IPS DF 19.7 (cell line): ENCODE data around the gene ZNF260.
A peak's percentile ranks its signal among the peaks of the same experiment; 100 is the strongest.

Experiments
- DNase-seq: peaks from one replicate; pipeline ENCODE4 v3.0.0-alpha.2; 2013; ENCODE audit warnings: low read depth, low spot score

The ZNF260 gene

DNA sequence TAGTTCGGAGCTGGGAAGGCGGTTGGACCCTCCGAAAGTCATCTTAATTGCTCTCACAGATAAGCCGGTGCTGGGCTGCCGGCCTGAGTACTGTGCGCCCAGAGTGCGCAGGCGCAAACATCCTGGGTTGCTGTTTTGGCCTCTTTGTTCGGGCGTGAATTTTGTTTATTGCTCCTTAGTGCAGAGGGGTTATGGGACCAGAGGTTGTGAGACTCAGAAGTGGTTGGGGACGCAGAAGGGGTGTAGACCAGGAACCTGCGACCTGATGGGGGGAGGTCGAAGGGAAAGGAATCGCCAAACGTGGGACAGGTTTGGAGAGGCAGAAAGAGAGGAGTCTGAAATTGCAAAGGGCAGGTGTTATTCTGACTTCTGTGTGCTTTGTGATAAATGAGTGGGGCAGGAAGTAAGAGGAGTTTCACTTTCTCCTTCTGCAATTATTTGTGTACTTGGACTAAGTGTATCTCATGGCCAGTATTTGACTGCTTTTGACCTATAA is 38.1 kb downstream of the ZNF260 start:
- peak; percentile 95 for DNase-seq

DNA sequence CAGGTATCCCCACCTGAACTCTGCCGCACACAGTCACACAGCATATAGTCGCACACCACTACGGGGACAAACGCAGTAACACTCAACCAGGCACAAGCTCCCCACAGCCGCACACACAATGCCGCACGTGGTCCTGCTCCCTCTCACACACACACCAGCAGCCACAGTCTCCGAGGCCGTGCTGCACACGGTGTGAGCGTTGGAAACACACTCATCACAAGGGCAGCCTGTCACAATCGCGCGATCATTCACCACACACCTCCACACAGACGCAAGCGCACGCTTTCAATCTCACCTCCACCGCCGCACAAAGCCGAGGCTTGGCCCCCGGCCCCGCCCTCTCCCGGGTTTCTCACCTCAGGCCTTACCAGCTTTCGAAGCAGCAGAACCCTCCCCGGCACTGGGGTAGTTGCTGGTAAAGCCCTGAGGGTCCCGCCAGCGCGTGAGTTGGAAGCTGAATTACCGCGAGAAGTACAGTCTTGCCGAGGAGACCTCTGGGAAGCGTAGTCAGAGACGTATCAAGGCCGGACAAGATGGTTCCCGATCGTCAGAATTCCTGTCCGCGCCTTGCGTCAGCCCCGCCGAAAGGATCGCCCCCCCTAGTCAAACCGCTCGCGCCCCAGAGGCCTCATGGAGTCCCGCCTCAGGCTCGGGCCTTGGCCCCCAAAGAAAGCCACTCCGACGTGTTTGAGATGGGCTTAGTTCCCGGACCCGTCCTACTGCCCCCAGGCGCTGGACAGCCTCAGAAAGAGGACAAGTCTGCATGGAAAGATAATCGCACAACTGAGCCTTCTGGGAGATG is 38.8 kb downstream of the ZNF260 start, which contains the start of gene ZNF566:
Gene ZNF566 (minus strand): TSS at position 444 of the 802 bp plus-strand sequence. CDS start 13,004 bp downstream, outside the sequence.
- DNase-seq, result peak; percentile 99

DNA sequence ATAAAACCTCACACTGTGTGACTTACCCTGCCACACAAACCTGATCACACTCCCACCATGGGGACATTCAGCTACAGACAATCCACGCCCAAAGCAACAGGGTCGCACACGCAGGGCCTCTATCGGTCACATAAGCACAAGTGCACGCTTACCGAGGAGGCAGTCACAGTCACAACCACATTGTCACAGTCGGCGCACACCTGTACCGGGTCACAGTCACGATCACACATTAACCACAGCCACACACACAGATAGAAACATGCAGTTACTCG is 39.3 kb downstream of the ZNF260 start:
- no peak for DNase-seq

GRCh38 chr19:36488118-36488845 is 39.8 kb downstream of the ZNF260 start:
- no peak for DNase-seq

DNA sequence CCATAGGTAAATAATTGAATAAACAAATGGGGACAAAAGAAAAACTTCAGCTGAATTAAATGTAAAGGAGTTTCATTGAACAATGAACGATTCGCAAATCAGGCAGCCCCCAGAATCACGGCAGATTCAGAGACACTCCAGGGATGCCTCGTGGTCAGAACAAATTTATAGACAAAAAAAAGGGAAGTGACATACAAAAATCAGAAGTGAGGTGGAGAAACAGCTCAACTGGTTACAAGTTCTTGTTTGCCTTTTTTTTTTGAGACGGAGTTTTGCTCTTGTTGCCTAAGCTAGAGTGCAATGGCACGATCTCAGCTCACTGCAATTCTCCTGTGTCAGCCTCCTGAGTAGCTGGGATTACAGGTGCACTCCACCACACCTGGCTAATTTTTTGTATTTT is 44.4 kb downstream of the ZNF260 start:
- no peak for DNase-seq

DNA sequence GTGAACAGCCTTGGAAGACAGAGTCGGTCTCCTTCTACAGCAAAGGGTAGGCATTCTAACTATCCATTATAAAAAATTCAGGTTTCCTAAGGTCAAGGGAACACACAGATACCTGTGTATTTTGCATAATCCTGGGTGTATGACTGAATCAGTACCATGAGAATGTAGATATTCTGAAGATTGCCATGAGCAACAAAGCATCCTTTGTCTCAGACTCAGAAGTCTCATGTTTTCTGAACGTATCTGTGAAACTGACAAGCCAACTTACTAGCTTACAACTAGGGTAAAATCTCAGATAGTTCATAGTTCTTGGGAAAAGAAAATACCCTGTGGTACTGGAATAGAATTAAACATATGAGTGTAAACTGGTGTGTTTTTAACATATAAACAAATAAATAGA is 45.2 kb downstream of the ZNF260 start:
- DNase-seq, result no peak
